Sigmoid colon (tissue), 3 donors: ENCODE data around the gene INHBE.

Experiments
- POLR2A ChIP-seq, 2 donors: fragments of 450-650 bp; IDR thresholded peaks; one replicate each; pipeline ENCODE4 v1.6.1; 2016; ENCODE audit warnings: antibody characterized with exemption in 2 of 2, mild to moderate bottlenecking in 2 of 2, moderate library complexity in 2 of 2
- TF ChIP-seq, protein P1 (sequence below), 4 experiments: fragments of 450-650 bp in 3 of 4; fragments of 200-600 bp in 1 of 4; IDR thresholded peaks; one replicate each; pipeline ENCODE4 v1.5.1; 2016 to 2019; ENCODE audit warnings: antibody characterized with exemption in 4 of 4, mild to moderate bottlenecking in 3 of 4, moderate library complexity in 2 of 4

GRCh38 chr12:57458665-57459054 is 3.6 kb downstream of the INHBE start:
- TF ChIP-seq, protein P1, sequence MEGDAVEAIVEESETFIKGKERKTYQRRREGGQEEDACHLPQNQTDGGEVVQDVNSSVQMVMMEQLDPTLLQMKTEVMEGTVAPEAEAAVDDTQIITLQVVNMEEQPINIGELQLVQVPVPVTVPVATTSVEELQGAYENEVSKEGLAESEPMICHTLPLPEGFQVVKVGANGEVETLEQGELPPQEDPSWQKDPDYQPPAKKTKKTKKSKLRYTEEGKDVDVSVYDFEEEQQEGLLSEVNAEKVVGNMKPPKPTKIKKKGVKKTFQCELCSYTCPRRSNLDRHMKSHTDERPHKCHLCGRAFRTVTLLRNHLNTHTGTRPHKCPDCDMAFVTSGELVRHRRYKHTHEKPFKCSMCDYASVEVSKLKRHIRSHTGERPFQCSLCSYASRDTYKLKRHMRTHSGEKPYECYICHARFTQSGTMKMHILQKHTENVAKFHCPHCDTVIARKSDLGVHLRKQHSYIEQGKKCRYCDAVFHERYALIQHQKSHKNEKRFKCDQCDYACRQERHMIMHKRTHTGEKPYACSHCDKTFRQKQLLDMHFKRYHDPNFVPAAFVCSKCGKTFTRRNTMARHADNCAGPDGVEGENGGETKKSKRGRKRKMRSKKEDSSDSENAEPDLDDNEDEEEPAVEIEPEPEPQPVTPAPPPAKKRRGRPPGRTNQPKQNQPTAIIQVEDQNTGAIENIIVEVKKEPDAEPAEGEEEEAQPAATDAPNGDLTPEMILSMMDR (IDR thresholded peaks at IDR 0.05), result no peak
- no peak for TF ChIP-seq POLR2A (IDR thresholded peaks at IDR 0.05)
